Activated CD4-positive, alpha-beta T cell treated with anti-CD3 and anti-CD28 coated beads, Interleukin-2, amount 50 U/mL, for 1 hour (primary cell): ENCODE results near the gene ZNF444.
"Not testable (repeated sequence)": the region's sequence is repeated elsewhere in the genome, so short reads cannot be mapped to it uniquely, and the experiment has no call there.

ENCODE experiments used
- DNase-seq: peaks from one replicate; pipeline ENCODE4 v3.0.0-alpha.2; 2020

ZNF444 gene

DNA sequence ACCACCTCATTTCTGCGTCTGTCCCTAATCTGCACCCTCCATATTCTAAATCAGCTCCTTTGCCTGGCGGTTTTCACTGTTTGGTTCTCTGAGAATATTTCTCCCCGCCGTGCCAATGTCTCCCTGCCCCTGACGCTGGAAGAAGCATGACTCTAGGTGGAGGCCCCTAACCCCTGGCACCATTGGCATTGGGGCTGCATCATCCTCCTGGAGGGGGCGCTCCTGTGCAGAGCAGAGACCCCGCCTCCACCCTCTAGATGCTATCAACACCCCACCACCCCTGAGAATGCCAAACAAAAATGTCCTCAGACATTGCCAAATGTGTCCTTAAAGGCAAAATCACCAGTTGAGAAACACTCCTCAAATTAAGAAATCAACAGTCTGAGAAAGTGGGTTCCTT, 50.0 kb downstream of the ZNF444 start:
- DNase-seq, result no peak

DNA sequence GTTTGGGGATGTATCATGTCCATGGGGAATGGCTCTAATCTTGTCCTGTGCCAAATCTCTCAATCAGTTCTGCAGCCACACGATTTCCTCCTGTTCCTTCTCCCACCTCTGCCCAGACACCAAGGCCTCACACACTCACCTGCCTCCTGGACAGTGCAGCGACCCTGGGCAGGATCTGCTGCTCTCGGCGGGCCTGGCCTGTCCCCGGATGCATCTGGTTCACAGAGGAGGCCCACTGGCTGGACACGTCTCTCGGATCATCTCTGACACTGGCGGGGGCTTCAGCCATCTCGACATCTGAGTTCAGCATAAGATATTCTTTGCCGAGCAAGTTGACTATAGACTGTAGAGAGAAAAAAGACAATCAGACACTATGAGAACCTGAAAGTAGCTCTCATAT, 50.6 kb downstream of the ZNF444 start:
- no peak for DNase-seq

DNA sequence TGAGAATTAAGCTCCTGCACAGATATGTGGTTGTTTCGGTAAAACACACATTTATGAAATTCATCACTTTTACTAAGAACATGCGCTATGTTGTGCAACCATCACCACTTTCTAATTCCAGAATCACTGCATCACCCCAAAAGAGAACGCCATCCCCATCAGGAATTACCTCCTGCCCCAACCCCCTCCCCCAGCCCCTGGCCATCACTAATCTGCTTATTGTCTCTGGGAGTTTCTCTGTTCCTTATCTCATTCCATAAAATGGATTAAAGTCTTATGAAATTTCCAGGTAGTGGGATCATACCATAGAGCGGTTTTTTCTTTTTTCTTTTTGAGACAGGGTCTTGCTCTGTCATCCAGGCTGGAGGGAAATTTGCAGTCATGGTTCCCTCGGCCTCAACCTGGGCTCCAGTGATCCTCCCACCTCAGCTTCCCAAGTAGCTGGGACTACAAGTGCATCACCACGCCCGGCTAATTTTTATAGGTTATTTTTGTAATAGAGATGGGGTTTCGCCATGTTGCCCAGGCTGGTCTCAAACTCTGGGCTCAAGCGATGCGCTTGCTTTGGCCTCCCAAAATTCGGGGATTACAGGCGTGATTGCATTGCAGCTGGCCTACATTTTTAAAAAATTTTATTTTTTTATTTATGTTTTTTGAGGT, 53.0 kb downstream of the ZNF444 start:
- DNase-seq, result no peak

DNA sequence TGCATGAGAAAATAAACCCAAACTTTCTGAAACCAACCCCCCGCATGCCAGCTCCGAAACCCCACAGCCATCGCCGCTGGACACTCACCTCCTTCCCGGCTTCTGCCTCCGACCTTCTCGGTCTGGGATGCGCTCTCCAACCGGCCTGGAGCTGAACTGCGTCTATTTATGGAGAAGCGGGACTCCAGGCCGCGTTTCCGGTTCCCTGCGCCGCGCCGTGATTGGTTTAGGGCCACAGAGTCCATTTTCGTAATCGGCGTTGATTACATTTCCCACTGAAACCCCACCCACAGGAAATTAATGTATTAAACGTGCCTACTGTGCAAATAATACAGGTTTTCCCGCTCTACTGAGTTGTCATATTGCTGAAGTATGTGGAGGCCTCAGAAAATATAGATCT, 56.6 kb downstream of the ZNF444 start, which contains the start of gene ZSCAN5B:
Gene ZSCAN5B (minus strand): TSS at position 138 of the 400 bp plus-strand sequence. CDS start 4,731 bp downstream, outside the sequence.
- DNase-seq, result not testable (repeated sequence)

DNA sequence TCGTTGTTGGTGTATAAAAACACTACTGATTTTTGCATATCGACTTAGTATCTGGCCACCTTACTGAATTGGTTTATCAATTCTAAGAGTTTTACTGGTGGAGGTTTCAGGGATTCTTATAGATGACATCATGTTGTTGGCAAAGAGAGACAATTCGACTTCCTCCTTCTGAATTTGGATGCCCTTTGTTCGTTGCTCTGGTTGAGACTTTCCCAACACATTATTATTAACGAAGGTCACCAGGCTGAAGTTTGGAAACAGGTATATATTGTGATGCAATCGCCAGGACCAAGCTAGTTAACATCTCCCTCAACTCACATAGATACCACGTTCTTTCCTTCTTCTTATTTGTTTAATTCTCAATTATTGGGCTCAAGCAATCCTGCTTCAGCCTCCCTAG, 58.6 kb downstream of the ZNF444 start:
- DNase-seq, result no peak

DNA sequence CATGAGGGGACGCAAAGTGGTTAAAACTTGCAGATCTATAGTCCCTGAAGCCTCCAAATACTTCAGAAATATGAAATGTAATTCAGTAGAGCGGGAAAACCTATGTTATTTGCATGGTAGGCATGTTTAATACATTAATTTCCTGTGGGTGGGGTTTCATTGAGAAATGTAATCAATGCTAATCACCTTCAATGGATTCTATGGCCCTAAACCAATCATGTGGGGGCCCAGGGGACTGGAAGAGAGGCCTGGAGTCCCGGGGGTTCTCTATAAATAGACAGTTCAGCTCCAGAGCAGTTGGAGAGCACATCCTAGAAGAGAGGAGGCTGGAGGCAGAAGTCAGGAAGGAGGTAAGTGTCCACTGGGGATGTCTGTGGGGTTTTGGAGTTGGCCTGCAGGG, 60.9 kb downstream of the ZNF444 start, which contains the start of gene ZSCAN5C:
Gene ZSCAN5C (plus strand): TSS at position 301 of the 400 bp plus-strand sequence. CDS start 3,641 bp downstream, outside the sequence.
- no peak for DNase-seq

DNA sequence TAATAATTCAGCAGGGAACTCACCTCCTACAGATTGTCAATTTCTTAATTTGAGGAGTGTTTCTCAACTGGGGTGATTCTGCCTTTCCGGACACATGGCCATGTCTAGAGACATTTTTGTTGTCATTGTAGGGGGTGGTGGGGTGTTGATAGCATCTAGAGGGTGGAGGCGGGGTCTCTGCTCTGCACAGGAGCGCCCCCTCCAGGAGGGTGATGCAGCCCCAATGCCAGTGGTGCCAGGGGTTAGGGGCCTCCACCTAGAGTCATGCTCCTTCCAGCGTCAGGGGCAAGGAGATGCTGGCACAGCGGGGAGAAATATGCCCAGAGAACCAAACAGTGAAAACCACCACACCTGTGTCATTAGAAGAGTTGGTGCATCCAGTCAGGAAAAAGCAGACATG, 66.5 kb downstream of the ZNF444 start:
- DNase-seq, result not testable (repeated sequence)

DNA sequence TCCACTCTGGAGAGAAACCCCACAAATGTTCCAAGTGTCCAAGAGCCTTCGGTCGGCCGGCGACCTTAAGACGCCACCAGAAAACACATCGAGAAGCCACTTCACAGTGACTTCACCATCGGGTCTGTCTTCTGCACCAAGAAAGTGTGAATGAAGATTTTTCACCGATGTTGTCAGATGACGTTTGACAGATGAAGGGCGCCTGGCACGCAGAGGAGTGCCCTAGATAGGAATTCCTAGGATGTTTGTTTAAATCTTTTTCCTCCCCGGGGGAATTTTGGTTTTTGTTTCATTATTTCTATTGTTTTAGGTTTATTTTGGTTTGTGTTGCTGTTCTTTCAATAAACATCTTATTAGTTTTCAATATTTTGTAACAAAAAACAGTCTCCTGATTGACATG, 68.0 kb downstream of the ZNF444 start:
- DNase-seq, result no peak

DNA sequence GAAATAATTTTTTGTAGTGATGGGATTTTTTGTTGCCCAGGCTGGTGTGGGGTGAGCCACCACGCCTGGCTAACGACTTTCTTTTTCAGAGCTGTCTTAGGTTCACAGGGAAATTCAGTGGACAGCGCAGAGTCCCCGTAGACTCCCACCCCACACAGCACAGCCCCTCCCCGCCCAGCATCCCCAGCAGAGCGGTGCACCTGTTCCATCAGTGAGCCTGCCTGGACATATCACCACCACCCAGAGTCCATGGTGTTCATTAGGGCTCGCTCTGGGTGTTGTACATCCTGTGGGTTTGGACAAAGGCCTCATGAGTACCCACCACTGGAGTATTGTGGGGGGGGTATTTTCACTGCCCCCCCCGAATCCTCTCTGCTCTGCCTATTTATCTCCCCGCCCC, 68.9 kb downstream of the ZNF444 start:
- DNase-seq, result not testable (repeated sequence)
